Mononuclear cell (primary cell): ENCODE data around the gene TMEM131. TPM values are rescaled to one million over a fixed set of nuclear protein-coding genes. Genes with fewer than 3 reads are reported as not detected.

Experiments
- H3K27me3 ChIP-seq: 2 replicates; pipeline ENCODE4 v1.6.0; 2011; ENCODE audit warnings: low read length, control low read depth; ENCODE audit not compliant: insufficient read depth
- H3K4me1 ChIP-seq: 2 replicates; pipeline ENCODE4 v1.5.1; 2011; ENCODE audit warnings: mild to moderate bottlenecking, low read length, control low read depth; ENCODE audit not compliant: insufficient read depth
- H3K4me3 ChIP-seq: 2 replicates; pipeline ENCODE4 v1.5.1; 2011; ENCODE audit warnings: mild to moderate bottlenecking, low read length, moderate library complexity
- H3K9me3 ChIP-seq: 2 replicates; pipeline ENCODE4 v1.5.1; 2011; ENCODE audit warnings: low read depth, mild to moderate bottlenecking, control low read depth, low read length
- total RNA-seq: library from RNA; depleted of rRNA; stranded (reverse); fragments of >200 nt; gene quantifications from one replicate; pipeline ENCODE4 v1.2.3, GENCODE V29; 2012

Gene TMEM131
- total RNA-seq, 1 donor = 26.6 TPM

DNA sequence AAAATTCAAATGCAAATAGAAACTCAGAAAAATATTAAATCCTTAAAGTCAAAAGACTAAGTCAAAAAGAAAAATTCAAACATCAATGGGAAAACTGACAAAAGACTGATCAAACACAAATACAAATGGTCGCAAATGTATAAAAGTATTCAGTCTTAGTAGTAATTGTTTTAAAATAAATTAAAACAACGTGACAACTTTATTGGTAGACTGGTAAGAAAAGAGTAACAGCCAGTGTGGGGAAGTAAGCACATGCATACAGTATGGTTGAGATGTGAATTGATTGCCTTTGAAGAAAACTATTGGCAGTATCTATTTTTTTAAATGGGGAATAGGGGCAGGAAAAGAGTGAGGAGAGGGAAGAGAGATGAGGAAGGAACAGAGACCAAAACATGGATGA is 9.8 kb downstream of the TMEM131 start:
- Histone ChIP-seq H3K4me3 (no peak overlapping the region), H3K4me1 (peaks cover 28% of the 10 kb centered on the region), H3K27me3 (no peaks in the 10 kb centered on the region), H3K9me3 (peaks cover 11% of the 10 kb centered on the region)

DNA sequence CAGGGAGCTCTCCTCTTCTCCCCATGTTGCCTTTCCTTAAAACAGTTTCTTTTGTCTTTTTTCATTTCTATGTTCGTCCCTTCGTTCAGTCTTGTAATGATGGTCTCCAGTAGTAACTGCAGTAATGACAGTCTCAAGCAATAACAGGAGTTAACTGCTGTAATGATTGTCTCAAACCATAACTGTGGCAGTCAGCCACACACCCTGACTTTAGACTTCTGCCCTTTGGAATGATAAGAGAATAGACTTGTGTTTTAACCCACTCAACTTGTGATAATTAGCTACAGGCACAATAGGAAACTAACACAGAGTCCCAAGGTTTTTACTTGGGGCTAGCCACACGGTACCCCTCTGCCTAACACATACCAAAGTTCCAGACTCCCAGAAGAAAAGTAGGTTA is 12.1 kb downstream of the TMEM131 start:
- H3K4me1 ChIP-seq = peaks cover 26% of the 10 kb centered on the region
- H3K9me3 ChIP-seq = peaks cover 10% of the 10 kb centered on the region
- no peaks in the 10 kb centered on the region for H3K27me3 ChIP-seq
- no peak overlapping the region for H3K4me3 ChIP-seq

GRCh38 chr2:97983134-97983533 is 12.6 kb downstream of the TMEM131 start:
- no peaks in the 10 kb centered on the region for H3K27me3 ChIP-seq
- H3K4me3 ChIP-seq = no peak overlapping the region
- peaks cover 4% of the 10 kb centered on the region for H3K9me3 ChIP-seq
- peaks cover 28% of the 10 kb centered on the region for H3K4me1 ChIP-seq

DNA sequence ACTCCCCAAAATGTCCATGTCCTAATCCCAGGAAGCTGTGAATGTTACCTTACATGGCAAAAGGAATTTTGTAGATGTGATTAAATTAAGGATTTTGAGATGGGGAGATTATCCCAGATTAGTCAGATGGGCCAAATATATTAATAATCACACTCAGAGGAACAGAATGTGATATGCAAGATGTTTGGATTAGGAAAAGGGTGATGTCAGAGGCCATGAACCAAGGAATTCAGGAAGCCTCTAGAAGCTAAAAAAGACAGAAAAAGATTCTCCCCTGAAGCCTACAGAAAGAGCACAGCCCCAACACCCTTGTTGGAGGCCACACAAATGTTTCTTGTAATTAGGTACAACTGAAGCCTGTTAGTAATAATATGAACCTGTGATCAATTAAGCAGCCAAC is 13.1 kb downstream of the TMEM131 start:
- H3K9me3 ChIP-seq = no peaks in the 10 kb centered on the region
- H3K4me1 ChIP-seq = peaks cover 28% of the 10 kb centered on the region
- H3K4me3 ChIP-seq = no peak overlapping the region
- H3K27me3 ChIP-seq = no peaks in the 10 kb centered on the region

- no peak overlapping the region for H3K4me3 ChIP-seq
- no peaks in the 10 kb centered on the region for H3K9me3 ChIP-seq
- H3K4me1 ChIP-seq = peaks cover 28% of the 10 kb centered on the region
- no peaks in the 10 kb centered on the region for H3K27me3 ChIP-seq
Measured at GRCh38 chr2:97981961-97982360, 13.8 kb downstream of the TMEM131 start.

DNA sequence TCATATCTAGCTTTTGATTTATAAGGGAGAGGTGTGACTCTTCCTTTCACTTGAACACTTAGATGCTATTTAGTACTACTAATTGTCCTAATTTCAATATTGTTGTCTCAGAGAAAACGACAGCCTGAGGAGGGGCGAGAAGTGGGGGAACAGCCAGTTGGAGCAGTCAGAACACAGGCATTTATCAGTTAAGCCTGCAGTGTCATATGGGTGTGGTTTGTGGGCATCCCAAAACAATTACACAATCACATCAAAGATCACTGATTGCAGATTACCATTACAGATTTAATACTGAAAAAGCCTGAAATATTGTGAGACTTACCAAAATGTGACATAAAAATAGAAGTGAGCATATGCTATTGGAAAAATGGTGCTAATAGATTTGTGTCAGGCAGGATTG is 15.8 kb downstream of the TMEM131 start:
- no peaks in the 10 kb centered on the region for H3K27me3 ChIP-seq
- no peak overlapping the region for H3K4me3 ChIP-seq
- H3K4me1 ChIP-seq = peaks cover 20% of the 10 kb centered on the region
- peaks cover 11% of the 10 kb centered on the region for H3K9me3 ChIP-seq

- Histone ChIP-seq H3K9me3 (peaks cover 30% of the 10 kb centered on the region), H3K27me3 (no peaks in the 10 kb centered on the region), H3K4me3 (no peak overlapping the region), H3K4me1 (peaks cover 24% of the 10 kb centered on the region)
Measured at GRCh38 chr2:97974471-97974870, 21.3 kb downstream of the TMEM131 start.

GRCh38 chr2:97970293-97971060 is 25.3 kb downstream of the TMEM131 start:
- H3K27me3 ChIP-seq = no peaks in the 10 kb centered on the region
- peaks cover 36% of the 10 kb centered on the region for H3K4me1 ChIP-seq
- H3K9me3 ChIP-seq = peaks cover 24% of the 10 kb centered on the region
- H3K4me3 ChIP-seq = no peak overlapping the region

DNA sequence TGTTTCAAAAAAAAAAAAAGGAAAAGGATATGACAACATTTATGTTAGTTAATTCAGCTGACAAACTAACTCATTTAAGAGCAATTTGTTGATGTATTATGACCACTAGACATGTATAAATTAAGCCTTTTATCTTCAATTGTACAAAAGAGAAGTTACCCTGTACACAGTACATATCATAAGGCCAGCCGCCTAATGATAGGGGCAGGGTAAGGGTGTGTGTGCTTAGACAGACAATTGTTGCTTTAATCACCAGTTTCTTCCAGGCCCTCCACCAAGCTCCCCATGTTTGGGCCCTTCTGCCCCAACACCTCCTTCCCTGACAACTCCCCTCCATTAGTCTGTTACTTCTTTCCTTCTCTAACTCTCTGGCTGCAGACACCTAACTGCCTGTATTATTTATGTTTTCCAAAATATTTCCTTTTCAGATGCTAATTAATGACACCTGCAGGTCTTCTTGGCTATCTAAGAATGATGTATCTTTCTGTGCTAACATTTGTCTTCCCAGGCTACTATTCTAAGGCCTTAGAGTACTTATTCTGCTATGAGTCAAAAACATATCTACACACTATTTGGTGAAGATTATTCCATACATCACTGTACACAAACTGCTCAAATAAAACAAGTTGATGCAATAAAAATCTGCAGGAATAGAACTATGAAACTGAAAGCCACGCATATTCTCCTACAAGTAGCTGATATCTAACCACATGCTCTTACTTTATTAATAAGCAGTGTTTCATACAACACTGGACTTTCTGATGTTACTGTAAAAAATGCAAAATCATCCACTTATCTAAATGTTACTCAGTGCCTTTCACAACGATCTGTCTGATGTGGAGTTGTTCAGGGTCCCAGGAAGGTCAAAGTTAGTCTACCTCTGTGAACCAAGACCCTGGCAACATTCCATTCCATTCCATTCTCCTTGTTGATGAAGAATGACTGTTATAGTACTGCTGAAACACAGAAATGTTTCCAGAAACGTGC is 26.4 kb downstream of the TMEM131 start:
- Histone ChIP-seq H3K27me3 (no peaks in the 10 kb centered on the region), H3K4me3 (no peak overlapping the region), H3K9me3 (peaks cover 13% of the 10 kb centered on the region), H3K4me1 (peaks cover 36% of the 10 kb centered on the region)

- H3K9me3 ChIP-seq = peaks cover under 1% of the 10 kb centered on the region
- no peak overlapping the region for H3K4me3 ChIP-seq
- no peaks in the 10 kb centered on the region for H3K27me3 ChIP-seq
- H3K4me1 ChIP-seq = peaks cover 36% of the 10 kb centered on the region
Measured at GRCh38 chr2:97967931-97968627, 27.7 kb downstream of the TMEM131 start.

- peaks cover 36% of the 10 kb centered on the region for H3K4me1 ChIP-seq
- no peaks in the 10 kb centered on the region for H3K27me3 ChIP-seq
- H3K9me3 ChIP-seq = no peaks in the 10 kb centered on the region
- H3K4me3 ChIP-seq = no peak overlapping the region
Measured at GRCh38 chr2:97967216-97967592, 28.5 kb downstream of the TMEM131 start.

- peaks cover 36% of the 10 kb centered on the region for H3K4me1 ChIP-seq
- H3K27me3 ChIP-seq = no peaks in the 10 kb centered on the region
- no peak overlapping the region for H3K4me3 ChIP-seq
- H3K9me3 ChIP-seq = no peaks in the 10 kb centered on the region
Measured at GRCh38 chr2:97966545-97967215, 29.1 kb downstream of the TMEM131 start.

DNA sequence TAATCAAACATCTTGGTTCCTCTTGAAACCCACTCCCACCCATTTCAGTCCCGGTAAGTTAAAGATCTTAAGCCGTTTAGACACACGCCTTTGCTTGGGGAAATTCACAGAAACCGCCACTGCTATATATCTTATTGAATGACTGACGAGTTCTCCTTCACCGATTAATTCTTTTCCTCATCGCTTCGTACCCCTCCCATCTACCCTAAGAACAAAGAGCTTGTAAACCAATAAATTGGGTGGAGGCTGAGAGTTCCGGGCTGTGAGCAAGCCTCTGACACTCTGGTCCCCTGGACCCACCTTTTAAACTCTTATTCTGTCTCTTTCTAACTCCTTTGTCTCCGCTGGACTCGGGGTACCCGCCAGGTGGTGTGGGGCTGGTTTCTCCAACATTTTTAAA is 30.6 kb downstream of the TMEM131 start:
- no peaks in the 10 kb centered on the region for H3K9me3 ChIP-seq
- H3K4me1 ChIP-seq = peaks cover 29% of the 10 kb centered on the region
- H3K27me3 ChIP-seq = no peaks in the 10 kb centered on the region
- H3K4me3 ChIP-seq = no peak overlapping the region

DNA sequence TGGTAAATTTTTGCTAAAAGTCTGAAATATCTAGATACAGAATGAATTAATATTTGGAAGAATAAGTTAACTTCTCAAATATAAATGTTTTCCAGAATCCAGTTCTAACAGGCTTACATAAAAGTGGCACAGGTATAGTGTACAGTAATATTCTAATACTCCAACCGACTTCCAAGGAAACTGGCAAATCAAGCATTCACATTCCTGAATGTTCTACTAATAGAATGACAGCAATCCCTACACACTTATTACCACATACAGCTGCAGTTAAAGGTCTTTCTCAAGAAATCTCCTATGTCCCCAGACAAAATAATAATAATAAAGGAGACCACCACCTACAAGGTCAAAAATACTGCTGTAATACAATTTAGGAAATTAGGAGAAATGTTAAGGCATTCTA is 31.9 kb downstream of the TMEM131 start:
- Histone ChIP-seq H3K4me1 (peaks cover 22% of the 10 kb centered on the region), H3K4me3 (no peak overlapping the region), H3K27me3 (no peaks in the 10 kb centered on the region), H3K9me3 (no peaks in the 10 kb centered on the region)
